GM12878 (cell line): ENCODE results near the gene ADSL.

Experiments
- CTCF ChIP-seq, 3 experiments: IDR thresholded peaks in 2 of 3; conservative IDR thresholded peaks in 1 of 3; 2 replicates each; pipeline ENCODE4 v1.5.1; 2011; ENCODE audit warnings: low read depth in 3 of 3, low read length in 3 of 3, mild to moderate bottlenecking in 3 of 3, control low read depth in 2 of 3, moderate library complexity in 2 of 3, inconsistent platforms in 1 of 3, mixed read lengths in 1 of 3; ENCODE audit not compliant: control insufficient read depth in 2 of 3, insufficient read depth in 1 of 3; ENCODE audit errors: extremely low read depth in 1 of 3
- EP300 ChIP-seq, 2 experiments: fragments of 150-350 bp in 1 of 2; IDR thresholded peaks; 2 replicates each; pipeline ENCODE4 v1.6.1; 2011 to 2012; ENCODE audit warnings: low read depth in 2 of 2, low read length in 2 of 2, borderline replicate concordance in 1 of 2, improper control_type of control experiment in 1 of 2, inconsistent platforms in 1 of 2; ENCODE audit not compliant: control insufficient read depth in 1 of 2
- HDAC6 ChIP-seq: fragments of 200-600 bp; sonication (generic); IDR thresholded peaks from one replicate; pipeline ENCODE4 v1.8.0; 2017; ENCODE audit warnings: antibody characterized with exemption; ENCODE audit not compliant: unreplicated experiment
- TF ChIP-seq, protein P1 (sequence below): fragments of 450-650 bp; IDR thresholded peaks from 2 replicates; pipeline ENCODE4 v1.6.1; 2017; ENCODE audit warnings: mild to moderate bottlenecking, moderate library complexity

GRCh38 chr22:40342521-40342920 is 3.8 kb upstream of the ADSL start:
- TF ChIP-seq EP300 (IDR thresholded peaks at IDR 0.05; ENCODE audit: borderline replicate concordance in 1 of 2, control insufficient read depth in 1 of 2, low read depth in 2 of 2, low read length in 2 of 2) (no peak), HDAC6 (no peak), CTCF (IDR thresholded peaks at IDR 0.05 in 2 of 3, conservative IDR thresholded peaks at IDR 0.05 in 1 of 3; ENCODE audit: control insufficient read depth in 2 of 3, extremely low read depth in 1 of 3, insufficient read depth in 1 of 3, low read depth in 3 of 3, low read length in 3 of 3) (no peak)
- TF ChIP-seq, protein P1, sequence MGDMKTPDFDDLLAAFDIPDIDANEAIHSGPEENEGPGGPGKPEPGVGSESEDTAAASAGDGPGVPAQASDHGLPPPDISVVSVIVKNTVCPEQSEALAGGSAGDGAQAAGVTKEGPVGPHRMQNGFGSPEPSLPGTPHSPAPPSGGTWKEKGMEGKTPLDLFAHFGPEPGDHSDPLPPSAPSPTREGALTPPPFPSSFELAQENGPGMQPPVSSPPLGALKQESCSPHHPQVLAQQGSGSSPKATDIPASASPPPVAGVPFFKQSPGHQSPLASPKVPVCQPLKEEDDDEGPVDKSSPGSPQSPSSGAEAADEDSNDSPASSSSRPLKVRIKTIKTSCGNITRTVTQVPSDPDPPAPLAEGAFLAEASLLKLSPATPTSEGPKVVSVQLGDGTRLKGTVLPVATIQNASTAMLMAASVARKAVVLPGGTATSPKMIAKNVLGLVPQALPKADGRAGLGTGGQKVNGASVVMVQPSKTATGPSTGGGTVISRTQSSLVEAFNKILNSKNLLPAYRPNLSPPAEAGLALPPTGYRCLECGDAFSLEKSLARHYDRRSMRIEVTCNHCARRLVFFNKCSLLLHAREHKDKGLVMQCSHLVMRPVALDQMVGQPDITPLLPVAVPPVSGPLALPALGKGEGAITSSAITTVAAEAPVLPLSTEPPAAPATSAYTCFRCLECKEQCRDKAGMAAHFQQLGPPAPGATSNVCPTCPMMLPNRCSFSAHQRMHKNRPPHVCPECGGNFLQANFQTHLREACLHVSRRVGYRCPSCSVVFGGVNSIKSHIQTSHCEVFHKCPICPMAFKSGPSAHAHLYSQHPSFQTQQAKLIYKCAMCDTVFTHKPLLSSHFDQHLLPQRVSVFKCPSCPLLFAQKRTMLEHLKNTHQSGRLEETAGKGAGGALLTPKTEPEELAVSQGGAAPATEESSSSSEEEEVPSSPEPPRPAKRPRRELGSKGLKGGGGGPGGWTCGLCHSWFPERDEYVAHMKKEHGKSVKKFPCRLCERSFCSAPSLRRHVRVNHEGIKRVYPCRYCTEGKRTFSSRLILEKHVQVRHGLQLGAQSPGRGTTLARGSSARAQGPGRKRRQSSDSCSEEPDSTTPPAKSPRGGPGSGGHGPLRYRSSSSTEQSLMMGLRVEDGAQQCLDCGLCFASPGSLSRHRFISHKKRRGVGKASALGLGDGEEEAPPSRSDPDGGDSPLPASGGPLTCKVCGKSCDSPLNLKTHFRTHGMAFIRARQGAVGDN, result no peak
